HepG2 (cell line): ENCODE data around the gene RMRP. TPM values are rescaled to one million over a fixed set of nuclear protein-coding genes. Genes with fewer than 3 reads are reported as not detected.

ENCODE experiments used
- CCDC6 ChIP-seq: sonication (generic); formaldehyde crosslinking; IDR thresholded peaks from 2 replicates; pipeline ENCODE4 v1.8.1; 2022; ENCODE audit warnings: mild to moderate bottlenecking, missing genetic modification reagents, moderate library complexity
- CEBPG ChIP-seq: IDR thresholded peaks from 2 replicates; pipeline ENCODE4 v1.6.1; 2016
- CENPT ChIP-seq: sonication (generic); formaldehyde crosslinking; IDR thresholded peaks from 2 replicates; pipeline ENCODE4 v1.8.0; 2022; ENCODE audit warnings: low read depth, mild to moderate bottlenecking, moderate library complexity, missing genetic modification reagents
- FOXC1 ChIP-seq: sonication (generic); formaldehyde crosslinking; IDR thresholded peaks from 2 replicates; pipeline ENCODE4 v1.8.0; 2022; ENCODE audit warnings: mild to moderate bottlenecking, missing genetic modification reagents, borderline replicate concordance
- FOXM1 ChIP-seq: sonication (generic); formaldehyde crosslinking; IDR thresholded peaks from 2 replicates; pipeline ENCODE4 v1.5.0; 2020; ENCODE audit warnings: missing genetic modification reagents
- GRHL1 ChIP-seq: sonication (generic); formaldehyde crosslinking; conservative IDR thresholded peaks from 2 replicates; pipeline ENCODE4 v1.8.0; 2022; ENCODE audit warnings: missing genetic modification reagents
- GTF3A ChIP-seq: sonication (generic); formaldehyde crosslinking; conservative IDR thresholded peaks from 2 replicates; pipeline ENCODE4 v1.4.0; 2020; ENCODE audit warnings: mild to moderate bottlenecking, missing genetic modification reagents
- PCBP2 ChIP-seq: fragments of 200-400 bp; formaldehyde crosslinking; optimal IDR thresholded peaks from 2 replicates; pipeline ENCODE3; 2018; ENCODE audit warnings: low read length, low read depth; ENCODE audit not compliant: poor library complexity, severe bottlenecking
- PTBP1 ChIP-seq: fragments of 200-400 bp; formaldehyde crosslinking; IDR thresholded peaks from 2 replicates; pipeline ENCODE4 v1.6.1; 2018; ENCODE audit warnings: low read length, low read depth; ENCODE audit not compliant: poor library complexity, severe bottlenecking
- SIX4 ChIP-seq: sonication (generic); formaldehyde crosslinking; IDR thresholded peaks from 2 replicates; pipeline ENCODE4 v1.4.0; 2020; ENCODE audit warnings: missing genetic modification reagents
- SMAD3 ChIP-seq: sonication (generic); formaldehyde crosslinking; IDR thresholded peaks from 2 replicates; pipeline ENCODE4 v1.4.0; 2020; ENCODE audit warnings: missing genetic modification reagents
- YY1 ChIP-seq: IDR thresholded peaks from 2 replicates; pipeline ENCODE4 v1.6.1; 2011; ENCODE audit warnings: low read length, low read depth, moderate library complexity, mild to moderate bottlenecking; ENCODE audit not compliant: insufficient read depth, insufficient replicate concordance
- ZBTB8A ChIP-seq: sonication (generic); formaldehyde crosslinking; IDR thresholded peaks from 2 replicates; pipeline ENCODE4 v1.4.0; 2020; ENCODE audit warnings: mild to moderate bottlenecking, low read depth, missing genetic modification reagents, borderline replicate concordance
- ZNF138 ChIP-seq: sonication (generic); formaldehyde crosslinking; IDR thresholded peaks from 2 replicates; pipeline ENCODE4 v1.5.0; 2020; ENCODE audit warnings: mild to moderate bottlenecking, low read depth, missing genetic modification reagents
- ZNF3 ChIP-seq: IDR thresholded peaks from 2 replicates; pipeline ENCODE4 v1.7.0; 2017; ENCODE audit warnings: inconsistent platforms
- ZNF414 ChIP-seq: sonication (generic); formaldehyde crosslinking; IDR thresholded peaks from 2 replicates; pipeline ENCODE4 v1.5.0; 2020; ENCODE audit warnings: missing genetic modification reagents
- ZNF44 ChIP-seq: sonication (generic); formaldehyde crosslinking; IDR thresholded peaks from 2 replicates; pipeline ENCODE4 v1.5.1; 2020; ENCODE audit warnings: mild to moderate bottlenecking, missing genetic modification reagents
- ZNF446 ChIP-seq: sonication (generic); formaldehyde crosslinking; IDR thresholded peaks from 2 replicates; pipeline ENCODE4 v1.5.0; 2020; ENCODE audit warnings: mild to moderate bottlenecking, missing genetic modification reagents
- ZNF547 ChIP-seq: sonication (generic); formaldehyde crosslinking; IDR thresholded peaks from 2 replicates; pipeline ENCODE4 v1.5.1; 2020; ENCODE audit warnings: mild to moderate bottlenecking, missing genetic modification reagents
- ZNF576 ChIP-seq: sonication (generic); formaldehyde crosslinking; IDR thresholded peaks from 2 replicates; pipeline ENCODE4 v1.4.0; 2020; ENCODE audit warnings: mild to moderate bottlenecking, missing genetic modification reagents
- ZNF598 ChIP-seq: sonication (generic); formaldehyde crosslinking; IDR thresholded peaks from 2 replicates; pipeline ENCODE4 v1.5.1; 2020; ENCODE audit warnings: mild to moderate bottlenecking, missing genetic modification reagents, borderline replicate concordance
- ZNF766 ChIP-seq: sonication (generic); formaldehyde crosslinking; IDR thresholded peaks from 2 replicates; pipeline ENCODE4 v1.5.0; 2020; ENCODE audit warnings: missing genetic modification reagents, borderline replicate concordance
- polyA plus RNA-seq, 8 experiments: library from polyadenylated mRNA; depleted of rRNA in 3 of 8; stranded (reverse) in 7 of 8; unstranded in 1 of 8; fragments of >200 nt; fragmentation: Illumina TruSeq in 4 of 8; extraction: Trizol in 4 of 8; gene quantifications; 2 replicates each; pipeline versions ENCODE4 v1.2.1 to v1.2.3, GENCODE V29; 2011 to 2016; ENCODE audit warnings: low read depth in 4 of 8, missing spikeins in 1 of 8, mixed read lengths in 1 of 8; ENCODE audit not compliant: insufficient read depth in 1 of 8
- total RNA-seq, 5 experiments: library from RNA; depleted of rRNA; stranded (reverse); fragments of >200 nt; fragmentation: Illumina TruSeq; extraction: Trizol; gene quantifications; 2 replicates each; pipeline ENCODE4 v1.2.3, GENCODE V29; 2016; ENCODE audit warnings: low read depth in 1 of 5
- TF ChIP-seq, protein P1 (sequence below): sonication (generic); formaldehyde crosslinking; IDR thresholded peaks from 2 replicates; pipeline ENCODE4 v1.8.0; 2022; ENCODE audit warnings: mild to moderate bottlenecking, missing genetic modification reagents, moderate library complexity
- TF ChIP-seq, protein P2 (sequence below): sonication (generic); formaldehyde crosslinking; IDR thresholded peaks from 2 replicates; pipeline ENCODE4 v1.5.0; 2020; ENCODE audit warnings: missing genetic modification reagents

RMRP gene
- total and polyA plus RNA-seq, 2 of the 13 experiments (the other 11 are each of a cell fraction or from before 2014, with no cell fraction given) = 51.4 to 4,025 TPM

DNA sequence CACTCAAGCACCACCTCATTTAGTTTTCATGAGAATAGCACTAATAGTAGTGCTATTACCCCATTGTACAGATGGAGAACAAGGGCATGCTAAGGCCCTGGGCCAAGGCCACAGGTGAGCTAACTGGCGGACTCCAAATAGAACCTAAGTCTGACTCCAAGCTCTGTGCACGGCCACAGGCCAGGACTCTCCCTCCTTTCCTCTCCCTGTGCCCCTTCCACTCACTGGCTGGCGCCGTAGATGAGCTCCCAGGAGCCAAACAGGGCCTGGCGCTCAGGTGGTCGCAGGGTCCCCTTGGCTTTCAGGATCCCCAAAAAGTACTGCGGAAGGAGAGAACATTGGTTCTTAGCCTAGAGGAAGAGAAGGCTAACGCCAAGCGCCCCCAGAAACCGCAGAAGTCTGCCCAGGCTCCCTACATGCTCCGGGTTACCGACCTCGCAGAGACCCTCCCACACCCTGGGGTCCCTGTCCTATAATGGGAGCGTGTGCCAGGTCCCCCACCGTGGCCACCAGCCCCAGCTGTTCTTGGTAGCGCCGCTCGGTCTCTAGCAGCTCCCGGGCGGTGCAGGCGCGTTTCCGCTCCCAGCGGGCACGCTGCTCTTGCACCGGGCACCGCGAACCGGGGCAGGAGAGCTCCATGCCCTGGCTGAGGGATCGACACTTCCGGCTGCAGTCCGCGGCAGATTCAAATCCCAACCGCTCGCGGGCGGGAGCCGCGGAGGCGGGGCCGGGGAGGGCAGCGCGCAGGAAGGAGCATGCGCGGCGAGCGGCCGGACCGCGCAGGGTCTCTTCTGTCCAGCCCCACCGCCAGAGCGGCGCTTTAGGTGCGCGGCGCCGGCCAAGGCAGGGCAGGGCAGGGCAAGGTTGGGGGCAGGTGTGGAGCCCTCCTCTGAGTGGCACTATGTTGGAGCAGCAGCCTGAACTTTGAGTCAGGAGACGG, 7.0 kb upstream of the RMRP start, which contains the start of gene ARHGEF39 (continued):
- TF ChIP-seq GRHL1 (CRISPR knock-in tag) (no peak), ZNF3 (CRISPR knock-in tag) (no peak), CEBPG (CRISPR knock-in tag) (peak; percentile 11; the same call in 1 of the 2 replicates), CCDC6 (CRISPR knock-in tag) (peak; percentile 100), FOXC1 (peak; percentile 30; the same call in 1 of the 2 replicates), SIX4 (peak; percentile 15; the same call in 1 of the 2 replicates), PCBP2 (no peak), CENPT (CRISPR knock-in tag) (peak; percentile 58; the same call in 1 of the 2 replicates), ZNF598 (CRISPR knock-in tag) (peak; percentile 67; the same call in 1 of the 2 replicates), GTF3A (CRISPR knock-in tag) (peak; percentile 75; the same call in 1 of the 2 replicates), ZNF547 (CRISPR knock-in tag) (peak; percentile 88), PTBP1 (no peak), ZNF44 (no peak), ZBTB8A (no peak), ZNF766 (CRISPR knock-in tag) (peak; percentile 77; the same call in 1 of the 2 replicates), FOXM1 (CRISPR knock-in tag) (0 out of 2 replicates have a peak, but pooled peaks have one; percentile 84), YY1 (peak; percentile 69), ZNF446 (CRISPR knock-in tag) (0 out of 2 replicates have a peak, but pooled peaks have one; percentile 21), SMAD3 (0 out of 2 replicates have a peak, but pooled peaks have one; percentile 37), ZNF576 (no peak), ZNF138 (CRISPR knock-in tag) (peak; percentile 20; the same call in 1 of the 2 replicates), ZNF414 (CRISPR knock-in tag) (peak; percentile 86; the same call in 1 of the 2 replicates)
- TF ChIP-seq, protein P1, sequence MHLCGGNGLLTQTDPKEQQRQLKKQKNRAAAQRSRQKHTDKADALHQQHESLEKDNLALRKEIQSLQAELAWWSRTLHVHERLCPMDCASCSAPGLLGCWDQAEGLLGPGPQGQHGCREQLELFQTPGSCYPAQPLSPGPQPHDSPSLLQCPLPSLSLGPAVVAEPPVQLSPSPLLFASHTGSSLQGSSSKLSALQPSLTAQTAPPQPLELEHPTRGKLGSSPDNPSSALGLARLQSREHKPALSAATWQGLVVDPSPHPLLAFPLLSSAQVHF (CRISPR knock-in tag) = peak; percentile 99
- TF ChIP-seq, protein P2, sequence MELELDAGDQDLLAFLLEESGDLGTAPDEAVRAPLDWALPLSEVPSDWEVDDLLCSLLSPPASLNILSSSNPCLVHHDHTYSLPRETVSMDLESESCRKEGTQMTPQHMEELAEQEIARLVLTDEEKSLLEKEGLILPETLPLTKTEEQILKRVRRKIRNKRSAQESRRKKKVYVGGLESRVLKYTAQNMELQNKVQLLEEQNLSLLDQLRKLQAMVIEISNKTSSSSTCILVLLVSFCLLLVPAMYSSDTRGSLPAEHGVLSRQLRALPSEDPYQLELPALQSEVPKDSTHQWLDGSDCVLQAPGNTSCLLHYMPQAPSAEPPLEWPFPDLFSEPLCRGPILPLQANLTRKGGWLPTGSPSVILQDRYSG = no peak
